AG04450 (cell line): Measurements from ENCODE around the gene ALPK3. TPM values are rescaled to one million over a fixed set of nuclear protein-coding genes. Genes with fewer than 3 reads are reported as not detected.

ENCODE experiments used
- CTCF ChIA-PET: fragments of 300-600, 350-600 bp; formaldehyde crosslinking; extraction: SDS; loops from one replicate; lab custom pipeline; 2022; ENCODE audit warnings: antibody characterized with exemption, inconsistent platforms; lab: Charles Lee
- POLR2A ChIA-PET: fragments of 350-600 bp; formaldehyde crosslinking; extraction: SDS; loops from one replicate; lab custom pipeline; 2021; ENCODE audit warnings: antibody characterized with exemption, inconsistent platforms; lab: Yijun Ruan, JAX
- DNase-seq: peaks from one replicate; pipeline ENCODE4 v3.0.0-alpha.2; 2011; ENCODE audit warnings: low read depth, low spot score
- H3K27ac ChIP-seq: one replicate; pipeline ENCODE4 v1.5.1; 2012; ENCODE audit warnings: low read depth, low read length, control low read depth
- H3K27me3 ChIP-seq: one replicate; pipeline ENCODE4 v1.6.0; 2012; ENCODE audit warnings: low read length; ENCODE audit not compliant: control insufficient read depth, insufficient read depth
- H3K4me3 ChIP-seq: 2 replicates; pipeline ENCODE4 v1.5.1; 2011; ENCODE audit warnings: mild to moderate bottlenecking, low read depth, low read length, control low read depth
- H3K9me3 ChIP-seq: 2 replicates; pipeline ENCODE4 v1.5.1; 2012; ENCODE audit warnings: low read length; ENCODE audit not compliant: control insufficient read depth, insufficient read depth
- CTCF ChIP-seq: IDR thresholded peaks from 2 replicates; pipeline ENCODE4 v1.5.1; 2011; ENCODE audit warnings: low read depth, low read length, control low read depth, inconsistent platforms
- polyA plus RNA-seq: library from polyadenylated mRNA; depleted of rRNA; stranded (reverse); fragments of >200 nt; gene quantifications from 2 replicates; pipeline ENCODE4 v1.2.3, GENCODE V29; 2011

ALPK3 gene
- polyA plus RNA-seq, 1 experiment: 0.04 TPM

GRCh38 chr15:84778194-84778593 is 39.0 kb upstream of the ALPK3 start:
- TF ChIP-seq CTCF: no peak
- no peaks in the 10 kb centered on the region for H3K9me3 ChIP-seq
- no peaks in the 10 kb centered on the region for H3K27me3 ChIP-seq
- H3K27ac ChIP-seq: no peak overlapping the region
- DNase-seq: no peak
- POLR2A ChIA-PET: no interaction called here
- CTCF ChIA-PET: no interaction called here
- H3K4me3 ChIP-seq: no peak overlapping the region

- H3K27ac ChIP-seq: no peak overlapping the region
- ChIA-PET CTCF (no interaction called here), POLR2A (no interaction called here)
- no peak overlapping the region for H3K4me3 ChIP-seq
- no peaks in the 10 kb centered on the region for H3K27me3 ChIP-seq
- no peaks in the 10 kb centered on the region for H3K9me3 ChIP-seq
- no peak for TF ChIP-seq CTCF
- DNase-seq: no peak
Measured at GRCh38 chr15:84780492-84780891, 36.7 kb upstream of the ALPK3 start.

- Histone ChIP-seq H3K27ac (no peak overlapping the region), H3K4me3 (no peak overlapping the region), H3K9me3 (no peaks in the 10 kb centered on the region), H3K27me3 (no peaks in the 10 kb centered on the region)
- no peak for TF ChIP-seq CTCF
- ChIA-PET POLR2A (no interaction called here), CTCF (interaction anchor here (0.6 to 0.7 kb wide), 2 partner anchors 192 to 194 kb away, joined by 4 to 5 read pairs; no protein-coding TSS in a partner anchor)
- peak; percentile 13 for DNase-seq
Measured at GRCh38 chr15:84781495-84781894, 35.7 kb upstream of the ALPK3 start.

- no peaks in the 10 kb centered on the region for H3K9me3 ChIP-seq
- no peak for TF ChIP-seq CTCF
- no peaks in the 10 kb centered on the region for H3K27me3 ChIP-seq
- CTCF ChIA-PET: no interaction called here
- DNase-seq: no peak
- H3K4me3 ChIP-seq: no peak overlapping the region
- H3K27ac ChIP-seq: no peak overlapping the region
- POLR2A ChIA-PET: no interaction called here
Measured at GRCh38 chr15:84782346-84782745, 34.8 kb upstream of the ALPK3 start.

GRCh38 chr15:84783493-84784251 is 33.5 kb upstream of the ALPK3 start:
- H3K9me3 ChIP-seq: no peaks in the 10 kb centered on the region

More at GRCh38 chr15:84783493-84784251, 33.5 kb upstream of the ALPK3 start:
- ChIA-PET CTCF (interaction anchor here (0.6 kb wide), 1 partner anchor 94 kb away, joined by 3 read pairs; no protein-coding TSS in a partner anchor), POLR2A (interaction anchor here (0.6 kb wide), 1 partner anchor 197 kb away, joined by 3 read pairs; no protein-coding TSS in a partner anchor)
- Histone ChIP-seq H3K27ac (no peak overlapping the region), H3K27me3 (no peaks in the 10 kb centered on the region), H3K4me3 (no peak overlapping the region)
- no peak for TF ChIP-seq CTCF
- no peak for DNase-seq
